HepG2 (cell line): ENCODE results near the gene URB1. TPM values are rescaled to one million over a fixed set of nuclear protein-coding genes. Genes with fewer than 3 reads are reported as not detected.

ENCODE experiments used
- CBX1 ChIP-seq: IDR thresholded peaks from one replicate; pipeline ENCODE4 v1.6.1; 2016; ENCODE audit warnings: antibody characterized with exemption, low read depth
- HOXA7 ChIP-seq: sonication (generic); formaldehyde crosslinking; IDR thresholded peaks from 2 replicates; pipeline ENCODE4 v1.8.1; 2022; ENCODE audit warnings: mild to moderate bottlenecking, missing genetic modification reagents, moderate library complexity
- NFRKB ChIP-seq: fragments of 450-650 bp; IDR thresholded peaks from 2 replicates; pipeline ENCODE4 v1.6.1; 2017
- SMC3 ChIP-seq: IDR thresholded peaks from 2 replicates; pipeline ENCODE4 v1.6.1; 2011; ENCODE audit warnings: low read length, improper control_type of control experiment
- SRY ChIP-seq: sonication (generic); formaldehyde crosslinking; IDR thresholded peaks from 2 replicates; pipeline ENCODE4 v1.8.0; 2022; ENCODE audit warnings: mild to moderate bottlenecking, missing genetic modification reagents
- STAG1 ChIP-seq: sonication (generic); formaldehyde crosslinking; IDR thresholded peaks from 2 replicates; pipeline ENCODE4 v1.4.0; 2020; ENCODE audit warnings: missing genetic modification reagents
- TBX2 ChIP-seq: sonication (generic); formaldehyde crosslinking; IDR thresholded peaks from 2 replicates; pipeline ENCODE4 v1.5.0; 2020; ENCODE audit warnings: missing genetic modification reagents, mild to moderate bottlenecking, borderline replicate concordance
- TEAD2 ChIP-seq: sonication (generic); formaldehyde crosslinking; IDR thresholded peaks from 2 replicates; pipeline ENCODE4 v1.9.0; 2021; ENCODE audit warnings: missing genetic modification reagents
- TEAD3 ChIP-seq: optimal IDR thresholded peaks from 2 replicates; pipeline ENCODE3; 2016; ENCODE audit warnings: borderline replicate concordance
- ZFP82 ChIP-seq: sonication (generic); formaldehyde crosslinking; IDR thresholded peaks from 2 replicates; pipeline ENCODE4 v1.5.1; 2020; ENCODE audit warnings: mild to moderate bottlenecking, missing genetic modification reagents, borderline replicate concordance
- ZNF460 ChIP-seq: sonication (generic); formaldehyde crosslinking; IDR thresholded peaks from 2 replicates; pipeline ENCODE4 v1.5.1; 2020; ENCODE audit warnings: missing genetic modification reagents, mild to moderate bottlenecking, borderline replicate concordance
- ZNF776 ChIP-seq: sonication (generic); formaldehyde crosslinking; IDR thresholded peaks from 2 replicates; pipeline ENCODE4 v1.4.0; 2020; ENCODE audit warnings: mild to moderate bottlenecking, missing genetic modification reagents
- ZSCAN31 ChIP-seq: sonication (generic); formaldehyde crosslinking; IDR thresholded peaks from 2 replicates; pipeline ENCODE4 v1.5.0; 2020; ENCODE audit warnings: low read depth, mild to moderate bottlenecking, missing genetic modification reagents
- polyA plus RNA-seq, 8 experiments: library from polyadenylated mRNA; depleted of rRNA in 3 of 8; stranded (reverse) in 7 of 8; unstranded in 1 of 8; fragments of >200 nt; fragmentation: Illumina TruSeq in 4 of 8; extraction: Trizol in 4 of 8; gene quantifications; 2 replicates each; pipeline versions ENCODE4 v1.2.1 to v1.2.3, GENCODE V29; 2011 to 2016; ENCODE audit warnings: low read depth in 4 of 8, missing spikeins in 1 of 8, mixed read lengths in 1 of 8; ENCODE audit not compliant: insufficient read depth in 1 of 8
- total RNA-seq, 5 experiments: library from RNA; depleted of rRNA; stranded (reverse); fragments of >200 nt; fragmentation: Illumina TruSeq; extraction: Trizol; gene quantifications; 2 replicates each; pipeline ENCODE4 v1.2.3, GENCODE V29; 2016; ENCODE audit warnings: low read depth in 1 of 5
- TF ChIP-seq, protein P1 (sequence below): sonication (generic); formaldehyde crosslinking; IDR thresholded peaks from 2 replicates; pipeline ENCODE4 v1.4.0; 2020; ENCODE audit warnings: missing genetic modification reagents
- TF ChIP-seq, protein P2 (sequence below): sonication (generic); formaldehyde crosslinking; IDR thresholded peaks from 2 replicates; pipeline ENCODE4 v1.4.0; 2020; ENCODE audit warnings: missing genetic modification reagents, borderline replicate concordance
- TF ChIP-seq, protein P3 (sequence below): sonication (generic); formaldehyde crosslinking; IDR thresholded peaks from 2 replicates; pipeline ENCODE4 v1.4.0; 2020; ENCODE audit warnings: mild to moderate bottlenecking, missing genetic modification reagents
- TF ChIP-seq, protein P4 (sequence below): sonication (generic); formaldehyde crosslinking; IDR thresholded peaks from 2 replicates; pipeline ENCODE4 v1.9.0; 2021; ENCODE audit warnings: missing genetic modification reagents, mild to moderate bottlenecking, borderline replicate concordance
- TF ChIP-seq, protein P5 (sequence below): sonication (generic); formaldehyde crosslinking; IDR thresholded peaks from 2 replicates; pipeline ENCODE4 v1.5.0; 2020; ENCODE audit warnings: mild to moderate bottlenecking, missing genetic modification reagents

The URB1 gene
- total and polyA plus RNA-seq, 2 of the 13 experiments (the other 11 are each of a cell fraction or from before 2014, with no cell fraction given), result 4.5 to 16.7 TPM

DNA sequence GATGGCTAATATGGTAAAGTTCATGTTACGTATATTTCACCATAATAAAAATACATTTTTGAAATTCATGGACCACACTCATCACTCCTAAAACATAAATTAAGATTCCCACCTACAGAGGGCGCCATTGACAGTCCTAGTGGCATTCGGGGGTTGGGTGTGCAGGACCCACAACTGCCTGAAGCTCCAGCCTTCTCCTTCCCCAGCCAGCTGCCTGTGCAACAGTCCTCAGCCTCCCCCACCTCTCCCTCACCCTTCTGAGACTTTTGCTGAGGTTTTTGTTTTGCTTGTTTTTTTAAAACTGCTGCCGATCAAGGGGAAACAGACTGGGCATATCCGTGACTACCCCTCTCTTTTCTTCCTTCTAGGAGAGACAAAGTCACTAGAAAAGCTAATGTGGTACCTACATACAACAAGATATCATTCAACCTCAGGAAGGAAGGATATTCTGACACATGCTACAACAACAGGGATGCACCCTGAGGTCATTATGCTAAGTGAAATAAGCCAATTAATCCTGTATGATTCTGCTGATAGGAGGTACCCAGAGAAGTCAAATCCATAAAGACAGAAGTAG is 10.5 kb upstream of the URB1 start (continued):
- TF ChIP-seq SRY (CRISPR knock-in tag), result no peak
- TF ChIP-seq, protein P1, sequence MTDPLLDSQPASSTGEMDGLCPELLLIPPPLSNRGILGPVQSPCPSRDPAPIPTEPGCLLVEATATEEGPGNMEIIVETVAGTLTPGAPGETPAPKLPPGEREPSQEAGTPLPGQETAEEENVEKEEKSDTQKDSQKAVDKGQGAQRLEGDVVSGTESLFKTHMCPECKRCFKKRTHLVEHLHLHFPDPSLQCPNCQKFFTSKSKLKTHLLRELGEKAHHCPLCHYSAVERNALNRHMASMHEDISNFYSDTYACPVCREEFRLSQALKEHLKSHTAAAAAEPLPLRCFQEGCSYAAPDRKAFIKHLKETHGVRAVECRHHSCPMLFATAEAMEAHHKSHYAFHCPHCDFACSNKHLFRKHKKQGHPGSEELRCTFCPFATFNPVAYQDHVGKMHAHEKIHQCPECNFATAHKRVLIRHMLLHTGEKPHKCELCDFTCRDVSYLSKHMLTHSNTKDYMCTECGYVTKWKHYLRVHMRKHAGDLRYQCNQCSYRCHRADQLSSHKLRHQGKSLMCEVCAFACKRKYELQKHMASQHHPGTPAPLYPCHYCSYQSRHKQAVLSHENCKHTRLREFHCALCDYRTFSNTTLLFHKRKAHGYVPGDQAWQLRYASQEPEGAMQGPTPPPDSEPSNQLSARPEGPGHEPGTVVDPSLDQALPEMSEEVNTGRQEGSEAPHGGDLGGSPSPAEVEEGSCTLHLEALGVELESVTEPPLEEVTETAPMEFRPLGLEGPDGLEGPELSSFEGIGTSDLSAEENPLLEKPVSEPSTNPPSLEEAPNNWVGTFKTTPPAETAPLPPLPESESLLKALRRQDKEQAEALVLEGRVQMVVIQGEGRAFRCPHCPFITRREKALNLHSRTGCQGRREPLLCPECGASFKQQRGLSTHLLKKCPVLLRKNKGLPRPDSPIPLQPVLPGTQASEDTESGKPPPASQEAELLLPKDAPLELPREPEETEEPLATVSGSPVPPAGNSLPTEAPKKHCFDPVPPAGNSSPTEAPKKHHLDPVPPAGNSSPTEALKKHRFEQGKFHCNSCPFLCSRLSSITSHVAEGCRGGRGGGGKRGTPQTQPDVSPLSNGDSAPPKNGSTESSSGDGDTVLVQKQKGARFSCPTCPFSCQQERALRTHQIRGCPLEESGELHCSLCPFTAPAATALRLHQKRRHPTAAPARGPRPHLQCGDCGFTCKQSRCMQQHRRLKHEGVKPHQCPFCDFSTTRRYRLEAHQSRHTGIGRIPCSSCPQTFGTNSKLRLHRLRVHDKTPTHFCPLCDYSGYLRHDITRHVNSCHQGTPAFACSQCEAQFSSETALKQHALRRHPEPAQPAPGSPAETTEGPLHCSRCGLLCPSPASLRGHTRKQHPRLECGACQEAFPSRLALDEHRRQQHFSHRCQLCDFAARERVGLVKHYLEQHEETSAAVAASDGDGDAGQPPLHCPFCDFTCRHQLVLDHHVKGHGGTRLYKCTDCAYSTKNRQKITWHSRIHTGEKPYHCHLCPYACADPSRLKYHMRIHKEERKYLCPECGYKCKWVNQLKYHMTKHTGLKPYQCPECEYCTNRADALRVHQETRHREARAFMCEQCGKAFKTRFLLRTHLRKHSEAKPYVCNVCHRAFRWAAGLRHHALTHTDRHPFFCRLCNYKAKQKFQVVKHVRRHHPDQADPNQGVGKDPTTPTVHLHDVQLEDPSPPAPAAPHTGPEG (CRISPR knock-in tag), result no peak
- TF ChIP-seq HOXA7 (CRISPR knock-in tag), result no peak
- TF ChIP-seq ZNF776 (CRISPR knock-in tag), result no peak
- TF ChIP-seq ZFP82 (CRISPR knock-in tag), result no peak
- TF ChIP-seq, protein P2, sequence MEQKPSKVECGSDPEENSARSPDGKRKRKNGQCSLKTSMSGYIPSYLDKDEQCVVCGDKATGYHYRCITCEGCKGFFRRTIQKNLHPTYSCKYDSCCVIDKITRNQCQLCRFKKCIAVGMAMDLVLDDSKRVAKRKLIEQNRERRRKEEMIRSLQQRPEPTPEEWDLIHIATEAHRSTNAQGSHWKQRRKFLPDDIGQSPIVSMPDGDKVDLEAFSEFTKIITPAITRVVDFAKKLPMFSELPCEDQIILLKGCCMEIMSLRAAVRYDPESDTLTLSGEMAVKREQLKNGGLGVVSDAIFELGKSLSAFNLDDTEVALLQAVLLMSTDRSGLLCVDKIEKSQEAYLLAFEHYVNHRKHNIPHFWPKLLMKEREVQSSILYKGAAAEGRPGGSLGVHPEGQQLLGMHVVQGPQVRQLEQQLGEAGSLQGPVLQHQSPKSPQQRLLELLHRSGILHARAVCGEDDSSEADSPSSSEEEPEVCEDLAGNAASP (CRISPR knock-in tag), result no peak
- no peak for TF ChIP-seq TBX2
- TF ChIP-seq SMC3, result peak; percentile 80
- TF ChIP-seq, protein P3, sequence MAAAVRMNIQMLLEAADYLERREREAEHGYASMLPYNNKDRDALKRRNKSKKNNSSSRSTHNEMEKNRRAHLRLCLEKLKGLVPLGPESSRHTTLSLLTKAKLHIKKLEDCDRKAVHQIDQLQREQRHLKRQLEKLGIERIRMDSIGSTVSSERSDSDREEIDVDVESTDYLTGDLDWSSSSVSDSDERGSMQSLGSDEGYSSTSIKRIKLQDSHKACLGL (CRISPR knock-in tag), result no peak
- TF ChIP-seq NFRKB, result no peak
- TF ChIP-seq ZSCAN31, result no peak
- TF ChIP-seq CBX1, result no peak
- TF ChIP-seq TEAD3, result peak; percentile 63
- TF ChIP-seq, protein P4, sequence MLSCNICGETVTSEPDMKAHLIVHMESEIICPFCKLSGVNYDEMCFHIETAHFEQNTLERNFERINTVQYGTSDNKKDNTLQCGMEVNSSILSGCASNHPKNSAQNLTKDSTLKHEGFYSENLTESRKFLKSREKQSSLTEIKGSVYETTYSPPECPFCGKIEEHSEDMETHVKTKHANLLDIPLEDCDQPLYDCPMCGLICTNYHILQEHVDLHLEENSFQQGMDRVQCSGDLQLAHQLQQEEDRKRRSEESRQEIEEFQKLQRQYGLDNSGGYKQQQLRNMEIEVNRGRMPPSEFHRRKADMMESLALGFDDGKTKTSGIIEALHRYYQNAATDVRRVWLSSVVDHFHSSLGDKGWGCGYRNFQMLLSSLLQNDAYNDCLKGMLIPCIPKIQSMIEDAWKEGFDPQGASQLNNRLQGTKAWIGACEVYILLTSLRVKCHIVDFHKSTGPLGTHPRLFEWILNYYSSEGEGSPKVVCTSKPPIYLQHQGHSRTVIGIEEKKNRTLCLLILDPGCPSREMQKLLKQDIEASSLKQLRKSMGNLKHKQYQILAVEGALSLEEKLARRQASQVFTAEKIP (CRISPR knock-in tag), result no peak
- TF ChIP-seq, protein P5, sequence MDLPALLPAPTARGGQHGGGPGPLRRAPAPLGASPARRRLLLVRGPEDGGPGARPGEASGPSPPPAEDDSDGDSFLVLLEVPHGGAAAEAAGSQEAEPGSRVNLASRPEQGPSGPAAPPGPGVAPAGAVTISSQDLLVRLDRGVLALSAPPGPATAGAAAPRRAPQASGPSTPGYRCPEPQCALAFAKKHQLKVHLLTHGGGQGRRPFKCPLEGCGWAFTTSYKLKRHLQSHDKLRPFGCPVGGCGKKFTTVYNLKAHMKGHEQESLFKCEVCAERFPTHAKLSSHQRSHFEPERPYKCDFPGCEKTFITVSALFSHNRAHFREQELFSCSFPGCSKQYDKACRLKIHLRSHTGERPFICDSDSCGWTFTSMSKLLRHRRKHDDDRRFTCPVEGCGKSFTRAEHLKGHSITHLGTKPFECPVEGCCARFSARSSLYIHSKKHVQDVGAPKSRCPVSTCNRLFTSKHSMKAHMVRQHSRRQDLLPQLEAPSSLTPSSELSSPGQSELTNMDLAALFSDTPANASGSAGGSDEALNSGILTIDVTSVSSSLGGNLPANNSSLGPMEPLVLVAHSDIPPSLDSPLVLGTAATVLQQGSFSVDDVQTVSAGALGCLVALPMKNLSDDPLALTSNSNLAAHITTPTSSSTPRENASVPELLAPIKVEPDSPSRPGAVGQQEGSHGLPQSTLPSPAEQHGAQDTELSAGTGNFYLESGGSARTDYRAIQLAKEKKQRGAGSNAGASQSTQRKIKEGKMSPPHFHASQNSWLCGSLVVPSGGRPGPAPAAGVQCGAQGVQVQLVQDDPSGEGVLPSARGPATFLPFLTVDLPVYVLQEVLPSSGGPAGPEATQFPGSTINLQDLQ (CRISPR knock-in tag), result no peak
- TF ChIP-seq STAG1, result peak; percentile 86
- no peak for TF ChIP-seq TEAD2 (CRISPR knock-in tag)
- TF ChIP-seq ZNF460 (CRISPR knock-in tag), result no peak
